Karpas-422 (cell line): ENCODE results near the gene BTBD16. TPM values are rescaled to one million over a fixed set of nuclear protein-coding genes. Genes with fewer than 3 reads are reported as not detected.

Source experiments
- DNase-seq: peaks from one replicate; pipeline ENCODE4 v3.0.0-alpha.2; 2015
- H2AFZ ChIP-seq: fragments of 200-600 bp; sonication (generic); 2 replicates; pipeline ENCODE4 v1.6.1; 2014; ENCODE audit warnings: antibody characterized with exemption, low read length, mixed read lengths
- H3K27ac ChIP-seq: fragments of 200-600 bp; sonication (generic); 2 replicates; pipeline ENCODE4 v1.5.1; 2014; ENCODE audit warnings: mild to moderate bottlenecking, low read length, moderate library complexity
- H3K27me3 ChIP-seq: fragments of 200-600 bp; sonication (generic); 2 replicates; pipeline ENCODE4 v1.6.1; 2014; ENCODE audit warnings: low read length, mixed read lengths
- H3K36me3 ChIP-seq: fragments of 200-600 bp; sonication (generic); 2 replicates; pipeline ENCODE4 v1.6.1; 2014; ENCODE audit warnings: low read length, mixed read lengths; ENCODE audit not compliant: insufficient read depth
- H3K4me1 ChIP-seq: fragments of 200-600 bp; sonication (generic); 2 replicates; pipeline ENCODE4 v1.6.1; 2014; ENCODE audit warnings: mild to moderate bottlenecking, low read length, mixed read lengths
- H3K4me2 ChIP-seq: fragments of 200-600 bp; sonication (generic); 2 replicates; pipeline ENCODE4 v1.6.1; 2014; ENCODE audit warnings: low read length, low read depth, mild to moderate bottlenecking; ENCODE audit not compliant: poor library complexity, severe bottlenecking
- H3K4me3 ChIP-seq: fragments of 200-600 bp; sonication (generic); 2 replicates; pipeline ENCODE4 v1.5.1; 2014; ENCODE audit warnings: mild to moderate bottlenecking, antibody characterized with exemption, low read length, mixed read lengths
- H3K79me2 ChIP-seq: fragments of 200-600 bp; sonication (generic); 2 replicates; pipeline ENCODE4 v1.6.1; 2014; ENCODE audit warnings: mild to moderate bottlenecking, low read length, mixed read lengths
- H3K9ac ChIP-seq: fragments of 200-600 bp; sonication (generic); 2 replicates; pipeline ENCODE4 v1.6.0; 2014; ENCODE audit warnings: low read length
- H3K9me2 ChIP-seq: fragments of 200-600 bp; sonication (generic), shearing (Covaris generic); replicated peaks from 2 replicates; pipeline ENCODE4 v1.6.0; 2014; ENCODE audit warnings: mild to moderate bottlenecking, low read length, moderate library complexity; ENCODE audit not compliant: insufficient read depth
- H3K9me3 ChIP-seq: fragments of 300-700, 200-600 bp; sonication (generic); 2 replicates; pipeline ENCODE4 v1.6.1; 2014; ENCODE audit warnings: low read length, mixed read lengths
- H4K20me1 ChIP-seq: fragments of 200-600 bp; sonication (generic); 2 replicates; pipeline ENCODE4 v1.6.1; 2014; ENCODE audit warnings: mild to moderate bottlenecking, antibody characterized with exemption, low read length, low read depth; ENCODE audit not compliant: insufficient read depth
- small RNA-seq: library from RNA; depleted of rRNA; stranded (forward); fragments of <200 nt; gene quantifications from one replicate; pipeline ENCODE3, GENCODE V24; 2014
- total RNA-seq: library from RNA; depleted of rRNA; stranded (reverse); fragments of >200 nt; shearing (Covaris generic); gene quantifications from 2 replicates; pipeline ENCODE4 v1.2.3, GENCODE V29; 2014; ENCODE audit warnings: low replicate concordance; rRNA removed

The BTBD16 gene
- total RNA-seq, 1 experiment from 2014 or later: not detected

DNA sequence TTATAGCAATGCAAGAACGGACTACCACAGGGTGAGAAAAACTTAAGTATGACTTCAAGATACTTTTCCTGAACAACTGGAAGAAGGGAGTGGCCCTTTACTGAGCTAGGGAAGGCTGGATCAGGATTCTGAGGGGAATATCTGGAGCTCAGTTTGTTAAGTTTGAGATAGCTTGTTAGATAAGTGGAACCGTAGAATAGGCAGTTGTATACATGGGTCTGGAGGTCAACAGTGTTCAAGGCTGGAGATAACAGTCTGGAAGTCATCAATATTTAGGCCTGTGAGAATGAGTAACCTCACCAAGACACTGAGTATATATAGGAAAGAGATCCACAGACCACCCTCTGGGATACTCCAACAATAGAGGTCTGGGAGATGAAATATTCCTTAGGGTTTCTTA, 110.6 kb downstream of the BTBD16 start:
- Histone ChIP-seq H3K9me2 (no peaks in the 10 kb centered on the region), H3K9me3 (no peaks in the 10 kb centered on the region), H3K9ac (no peak overlapping the region), H3K4me3 (no peak overlapping the region), H3K27me3 (peaks cover 2% of the 10 kb centered on the region; the same call in 1 of the 2 replicates), H3K27ac (no peak overlapping the region), H3K79me2 (no peaks in the 10 kb centered on the region), H3K4me2 (no peak overlapping the region), H4K20me1 (no peaks in the 10 kb centered on the region), H3K36me3 (no peaks in the 10 kb centered on the region), H2AFZ (no peak overlapping the region), H3K4me1 (no peaks in the 10 kb centered on the region)
- peak; percentile 36 for DNase-seq

DNA sequence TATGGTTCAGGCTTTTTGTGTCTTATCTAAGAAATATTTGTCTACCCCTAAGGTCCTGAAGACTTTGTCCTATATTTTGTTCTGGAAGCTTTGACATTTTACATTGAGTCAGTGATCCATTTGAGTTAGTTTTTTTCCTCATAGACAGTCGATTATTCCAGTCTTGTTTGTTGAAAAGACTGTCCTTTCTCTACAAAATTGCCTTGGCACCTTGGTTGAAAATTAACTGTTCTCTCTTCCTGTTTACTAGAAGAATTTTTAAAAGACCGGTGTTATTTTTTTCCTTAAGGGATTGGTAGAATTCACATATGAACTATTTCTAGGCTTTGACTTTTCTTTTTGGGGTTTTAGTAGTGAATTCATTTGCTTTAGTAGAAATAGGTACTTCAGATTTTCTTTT, 115.4 kb downstream of the BTBD16 start:
- no peak overlapping the region for H3K9ac ChIP-seq

DNA sequence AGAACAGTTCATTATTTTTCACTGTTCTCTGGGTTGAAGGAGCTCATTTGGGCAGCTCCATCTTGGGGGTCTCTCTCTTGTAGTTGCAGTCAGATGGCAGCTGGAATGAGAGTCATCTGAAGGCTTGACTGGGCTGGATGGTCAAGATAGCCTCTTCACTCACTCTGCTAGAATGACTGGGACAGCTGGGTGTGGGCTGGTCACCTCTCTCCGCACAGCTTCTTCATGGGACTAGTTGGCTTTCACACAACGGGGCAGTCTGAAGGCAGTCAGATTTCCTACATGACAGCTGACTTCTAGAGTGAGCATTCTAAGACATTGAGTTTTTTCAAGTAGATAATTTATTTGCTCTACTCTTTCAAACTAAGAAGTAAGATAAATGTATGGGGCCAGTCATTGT, 116.5 kb downstream of the BTBD16 start:
- Histone ChIP-seq H4K20me1 (no peaks in the 10 kb centered on the region), H3K27me3 (no peaks in the 10 kb centered on the region), H3K27ac (no peak overlapping the region), H3K9ac (no peak overlapping the region), H3K9me2 (no peaks in the 10 kb centered on the region), H3K79me2 (no peaks in the 10 kb centered on the region), H3K36me3 (no peaks in the 10 kb centered on the region), H3K9me3 (no peaks in the 10 kb centered on the region), H3K4me1 (peaks cover 11% of the 10 kb centered on the region; the same call in 1 of the 2 replicates), H3K4me2 (no peak overlapping the region), H2AFZ (no peak overlapping the region), H3K4me3 (no peak overlapping the region)
- DNase-seq: no peak

More for the DNA sequence above, 115.4 kb downstream of the BTBD16 start:
- Histone ChIP-seq H3K4me3 (no peak overlapping the region), H3K9me2 (no peaks in the 10 kb centered on the region), H3K27me3 (no peaks in the 10 kb centered on the region), H4K20me1 (no peaks in the 10 kb centered on the region), H3K79me2 (no peaks in the 10 kb centered on the region), H2AFZ (no peak overlapping the region), H3K27ac (no peak overlapping the region), H3K4me2 (no peak overlapping the region), H3K4me1 (peaks cover 6% of the 10 kb centered on the region; the same call in 1 of the 2 replicates), H3K9me3 (no peaks in the 10 kb centered on the region), H3K36me3 (no peaks in the 10 kb centered on the region)
- no peak for DNase-seq

Small RNA genes lying within 50 kb of the gene (small RNA-seq; reads per million reads assigned to genes)
- not detected for gene RNU6-728P

Other genes with a start within 250 kb of the BTBD16 start
- gene PLEKHA1, start 103.4 kb downstream of the BTBD16 start, total RNA-seq: 1.0 and 7.3 TPM in 2 replicates
- not detected in 2 replicates for gene ARMS2, start 183.4 kb downstream of the BTBD16 start, total RNA-seq
- gene HTRA1, start 190.3 kb downstream of the BTBD16 start, total RNA-seq: not detected in 2 replicates